Aorta (tissue), 5 donors: ENCODE results near the gene FLYWCH1. TPM values are rescaled to one million over a fixed set of nuclear protein-coding genes. Genes with fewer than 3 reads are reported as not detected.

Experiments used
- ATAC-seq: fragments of 200-7000 bp; cut with Tn5 transposase; one replicate; pipeline ENCODE4 v1.9.1; 2022; ENCODE audit warnings: moderate library complexity; ENCODE audit not compliant: low FRiP score
- DNase-seq, 2 donors: peaks; one replicate each; pipeline ENCODE4 v3.0.0-alpha.2; 2020
- H3K27ac ChIP-seq, 2 donors: one replicate each; pipeline ENCODE4 v1.5.1; 2013; ENCODE audit warnings: low read length in 2 of 2, mild to moderate bottlenecking in 2 of 2, moderate library complexity in 2 of 2, control low read depth in 1 of 2, inconsistent platforms in 1 of 2, low read depth in 1 of 2
- H3K27me3 ChIP-seq, 2 donors: one replicate each; pipeline ENCODE4 v1.6.1; 2013; ENCODE audit warnings: control low read depth in 1 of 2, low read length in 1 of 2, mild to moderate bottlenecking in 1 of 2, moderate library complexity in 1 of 2; ENCODE audit not compliant: insufficient read depth in 2 of 2, control insufficient read depth in 1 of 2
- H3K36me3 ChIP-seq, 2 donors: one replicate each; pipeline ENCODE4 v1.6.1; 2013; ENCODE audit warnings: control low read depth in 1 of 2, low read length in 1 of 2, mild to moderate bottlenecking in 1 of 2; ENCODE audit not compliant: insufficient read depth in 2 of 2, control insufficient read depth in 1 of 2
- H3K4me1 ChIP-seq, 2 donors: one replicate each; pipeline ENCODE4 v1.6.1; 2013; ENCODE audit warnings: low read length in 2 of 2, control low read depth in 1 of 2, mild to moderate bottlenecking in 1 of 2, moderate library complexity in 1 of 2; ENCODE audit not compliant: insufficient read depth in 2 of 2, control insufficient read depth in 1 of 2
- H3K4me3 ChIP-seq, 2 donors: one replicate each; pipeline ENCODE4 v1.5.1; 2013; ENCODE audit warnings: low read length in 2 of 2, control low read depth in 1 of 2, mild to moderate bottlenecking in 1 of 2
- H3K9me3 ChIP-seq: one replicate; pipeline ENCODE4 v1.6.1; 2013; ENCODE audit warnings: mild to moderate bottlenecking, low read length; ENCODE audit not compliant: control insufficient read depth
- WGBS, 2 donors: extraction: QIAGEN DNeasy Blood & Tissue Kit; methylation state at CpG; one replicate each; pipeline ENCODE4 v1.1.7; 2013; 5-methylcytosine and 5-hydroxymethylcytosine counted together
- intact Hi-C, 2 donors: fragments of 100-400 bp; cut with DNase I; formaldehyde crosslinking; loops; one replicate each; pipeline versions ENCODE4 v1.14.2 to v1.15.0; 2022
- polyA plus RNA-seq, 2 donors: library from polyadenylated mRNA; stranded (reverse); fragments of 200-250 nt; gene quantifications; one replicate each; pipeline ENCODE4 v1.2.3, GENCODE V29; 2013
- total RNA-seq, 2 donors: library from RNA; stranded (reverse); fragmentation: NEBNext Ultra II Directional; extraction: Animal tissue kit (Norgen Biotek cat#: 25700); gene quantifications; one replicate each; pipeline ENCODE4 v1.2.1, GENCODE V29; 2021
- donor health status: healthy with polysubstance abuse.
- donor health status: Bipolar disorder and iron deficiency.
- donor health status: DM: no; HTN: no; CAD: no.
- donor health status: DM: no; HTN: no; CAD: no.
- donor health status: DM: yes; HTN: yes; CAD: no.

The FLYWCH1 gene
- total and polyA plus RNA-seq, 4 donors: 24.2 to 103 (median 56.5) TPM

- DNase-seq: peak; percentile 94 to 98
- peak; percentile 95 for ATAC-seq
Measured at GRCh38 chr16:2980227-2981176, 68.8 kb downstream of the FLYWCH1 start, which contains the start of gene PKMYT1. Gene PKMYT1 (minus strand): TSS chr16:2980446. CDS start chr16:2979657, 789 bp downstream.

DNA sequence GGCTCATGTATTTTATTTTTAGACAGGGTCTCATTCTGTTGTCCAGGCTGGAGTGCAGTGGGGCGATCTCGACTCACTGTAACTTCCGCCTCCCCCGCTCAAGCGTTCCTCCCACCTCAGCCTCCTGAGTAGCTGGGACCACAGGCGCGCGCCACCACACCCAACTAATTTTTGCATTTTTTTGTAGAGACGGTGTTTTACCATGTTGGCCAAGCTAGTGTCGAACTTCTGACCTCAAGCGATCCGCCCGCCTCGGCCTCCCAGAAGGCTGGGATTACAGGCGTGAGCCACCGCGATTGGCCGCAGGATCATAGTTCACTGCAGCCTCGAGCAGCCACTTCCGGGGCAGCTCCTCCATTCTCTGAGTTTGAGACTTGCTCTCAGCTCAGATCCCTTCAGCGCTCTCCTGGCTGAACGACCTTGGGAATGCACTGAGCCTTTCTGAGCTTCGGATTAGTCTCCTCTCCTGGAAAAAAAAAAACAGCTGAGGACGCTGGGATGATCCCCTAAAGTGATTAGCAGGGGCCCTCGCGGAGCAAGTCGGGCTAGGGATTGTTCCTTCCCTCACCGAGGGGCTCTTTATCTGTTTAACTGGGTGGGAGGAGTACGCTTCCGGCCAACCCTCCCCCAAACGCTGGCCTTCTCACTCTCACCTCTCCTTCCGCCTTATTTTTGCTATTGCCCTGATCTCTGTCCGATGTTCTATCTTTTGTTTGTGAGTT lies 69.6 kb downstream of the FLYWCH1 start:
- intact Hi-C loops: no loop called here
- Histone ChIP-seq H3K27ac (no peak overlapping the region), H3K4me3 (no peak overlapping the region), H3K9me3 (no peaks in the 10 kb centered on the region), H3K27me3 (no peaks in the 10 kb centered on the region), H3K4me1 (no peaks in the 10 kb centered on the region), H3K36me3 (no peaks in the 10 kb centered on the region)
- 53 to 55% methylated on average over 33 of the region's 33 CpGs for WGBS, 2 donors
- no peak for ATAC-seq
- DNase-seq: peak in 1 of 2 donors; percentile 50

More at GRCh38 chr16:2980227-2981176, 68.8 kb downstream of the FLYWCH1 start, which contains the start of gene PKMYT1:
- no peaks in the 10 kb centered on the region for H3K27me3 ChIP-seq
- 5 to 10% methylated on average over 51 to 91 of the region's 91 CpGs for WGBS, 2 donors
- H3K9me3 ChIP-seq: no peaks in the 10 kb centered on the region
- H3K4me3 ChIP-seq: peak within 1 kb of the TSS; percentile 34 to 42
- intact Hi-C loops: no loop called here
- H3K27ac ChIP-seq: peak within 1 kb of the TSS in 1 of 2 donors; percentile 34
- H3K4me1 ChIP-seq: no peaks in the 10 kb centered on the region
- no peaks in the 10 kb centered on the region for H3K36me3 ChIP-seq

- intact Hi-C loops: no loop called here
- H3K27ac ChIP-seq: no peak overlapping the region
- no peaks in the 10 kb centered on the region for H3K4me1 ChIP-seq
Measured at GRCh38 chr16:2981899-2982250, 70.1 kb downstream of the FLYWCH1 start.

DNA sequence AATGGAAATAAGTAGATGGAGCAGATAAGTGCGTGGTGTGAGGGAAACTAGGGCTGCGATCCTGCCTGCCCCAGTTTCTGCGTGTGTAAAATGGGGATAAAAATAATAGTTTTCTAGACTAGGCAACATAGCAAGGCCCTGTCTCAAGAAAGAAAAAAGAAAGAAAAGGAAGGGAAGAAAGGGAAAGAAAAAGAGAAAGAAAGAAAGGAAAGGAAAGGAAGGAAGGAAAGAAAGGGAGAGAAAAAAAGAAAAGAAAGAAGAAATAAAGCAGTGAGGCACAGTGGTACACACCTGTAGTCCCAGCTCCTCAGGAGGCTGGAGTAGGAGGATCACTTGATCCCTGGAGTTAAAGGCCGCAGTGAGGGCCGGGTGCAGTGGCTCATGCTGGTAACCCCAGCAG lies 70.7 kb downstream of the FLYWCH1 start:
- Histone ChIP-seq H3K4me1 (no peaks in the 10 kb centered on the region), H3K9me3 (no peaks in the 10 kb centered on the region), H3K27ac (no peak overlapping the region), H3K4me3 (no peak overlapping the region), H3K36me3 (no peaks in the 10 kb centered on the region), H3K27me3 (no peaks in the 10 kb centered on the region)
- WGBS, 2 donors: 89 to 91% methylated on average over 5 of the region's 5 CpGs
- DNase-seq (no peak), ATAC-seq (no peak)
- intact Hi-C loops: no loop called here

More at GRCh38 chr16:2981899-2982250, 70.1 kb downstream of the FLYWCH1 start:
- ATAC-seq: no peak
- H3K9me3 ChIP-seq: no peaks in the 10 kb centered on the region
- WGBS, 2 donors: 74 to 75% methylated on average over 4 of the region's 4 CpGs
- H3K4me3 ChIP-seq: no peak overlapping the region
- H3K27me3 ChIP-seq: no peaks in the 10 kb centered on the region
- no peaks in the 10 kb centered on the region for H3K36me3 ChIP-seq
- DNase-seq: no peak

- Histone ChIP-seq H3K9me3 (no peaks in the 10 kb centered on the region), H3K27ac (no peak overlapping the region)
Measured at GRCh38 chr16:2983706-2984136, 72.0 kb downstream of the FLYWCH1 start.

GRCh38 chr16:2985462-2985861 lies 73.7 kb downstream of the FLYWCH1 start:
- H3K9me3 ChIP-seq: no peaks in the 10 kb centered on the region
- H3K4me1 ChIP-seq: no peaks in the 10 kb centered on the region
- ATAC-seq (no peak), DNase-seq (no peak)
- WGBS, 2 donors: 27 to 31% methylated on average over 9 of the region's 9 CpGs
- no peak overlapping the region for H3K27ac ChIP-seq
- intact Hi-C loops: no loop called here
- H3K4me3 ChIP-seq: no peak overlapping the region
- no peaks in the 10 kb centered on the region for H3K27me3 ChIP-seq
- H3K36me3 ChIP-seq: no peaks in the 10 kb centered on the region

More at GRCh38 chr16:2983706-2984136, 72.0 kb downstream of the FLYWCH1 start:
- no peaks in the 10 kb centered on the region for H3K27me3 ChIP-seq
- WGBS, 2 donors: 9 to 10% methylated on average over 42 of the region's 42 CpGs
- H3K4me1 ChIP-seq: no peaks in the 10 kb centered on the region
- no peaks in the 10 kb centered on the region for H3K36me3 ChIP-seq
- H3K4me3 ChIP-seq: no peak overlapping the region
- ATAC-seq: peak; percentile 73
- intact Hi-C loops: no loop called here
- DNase-seq: peak; percentile 86 to 95

DNA sequence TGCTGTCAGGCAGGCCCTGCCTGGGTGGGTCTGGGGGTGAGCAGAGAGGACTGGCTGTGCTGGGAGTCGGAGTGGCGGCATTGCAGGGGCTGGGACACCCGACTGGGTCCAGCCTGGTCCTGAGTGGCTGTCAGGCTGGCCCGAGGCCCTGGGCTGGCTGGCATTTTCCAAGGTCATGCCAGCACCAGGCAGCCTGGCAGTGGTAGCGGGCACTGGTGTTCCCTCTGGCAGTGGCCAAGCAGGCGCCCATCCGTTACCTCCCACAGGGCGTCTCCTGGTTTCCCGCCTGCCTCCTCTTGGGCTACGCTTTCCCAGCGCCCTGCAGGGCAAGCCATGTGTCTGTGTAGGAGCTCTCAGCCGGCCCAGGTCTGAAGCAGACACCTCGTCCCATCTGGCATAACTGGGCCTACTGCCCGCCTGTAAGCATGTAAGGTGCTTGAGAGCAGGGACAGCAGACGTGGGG lies 74.2 kb downstream of the FLYWCH1 start:
- no peak for ATAC-seq
- no peaks in the 10 kb centered on the region for H3K9me3 ChIP-seq

DNA sequence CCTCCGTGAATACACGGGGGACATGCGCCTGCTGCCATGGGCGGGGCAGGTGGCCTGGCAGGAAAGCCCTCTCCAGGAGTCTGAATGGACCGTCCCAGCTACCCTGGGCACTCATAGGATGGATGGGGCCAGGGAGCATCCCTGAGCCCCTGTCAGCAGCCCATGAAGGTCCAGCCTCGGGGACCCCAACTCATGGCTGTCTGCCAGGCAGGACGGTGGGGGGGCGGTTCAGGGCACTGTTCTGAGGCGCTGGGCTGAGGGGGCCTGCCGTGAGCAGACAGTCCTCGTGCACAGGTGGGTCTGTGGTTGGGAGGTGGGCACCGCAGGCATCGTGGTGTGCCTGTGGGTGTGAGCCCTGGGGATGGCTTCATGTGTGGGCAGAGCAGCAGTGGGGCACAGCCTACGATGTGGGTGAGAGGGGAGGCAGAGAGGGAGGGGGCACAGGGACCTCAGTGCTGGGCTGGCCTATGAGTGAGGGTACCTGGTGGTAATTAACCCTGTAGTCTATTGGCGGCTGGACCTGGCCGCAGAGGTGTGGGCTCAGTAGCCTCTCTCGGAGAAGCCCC lies 75.0 kb downstream of the FLYWCH1 start:
- WGBS, 2 donors: 82 to 85% methylated on average over 17 of the region's 17 CpGs
- no peak for ATAC-seq
- DNase-seq: no peak
- H3K36me3 ChIP-seq: no peaks in the 10 kb centered on the region
- H3K27ac ChIP-seq: no peak overlapping the region
- no peaks in the 10 kb centered on the region for H3K27me3 ChIP-seq
- no peak overlapping the region for H3K4me3 ChIP-seq
- H3K4me1 ChIP-seq: no peaks in the 10 kb centered on the region
- intact Hi-C loops: no loop called here
- H3K9me3 ChIP-seq: no peaks in the 10 kb centered on the region

More for the DNA sequence above, 74.2 kb downstream of the FLYWCH1 start:
- DNase-seq: no peak
- Histone ChIP-seq H3K27ac (no peak overlapping the region), H3K27me3 (no peaks in the 10 kb centered on the region), H3K4me3 (no peak overlapping the region), H3K4me1 (no peaks in the 10 kb centered on the region), H3K36me3 (no peaks in the 10 kb centered on the region)
- intact Hi-C loops: no loop called here
- WGBS, 2 donors: 29 to 33% methylated on average over 15 of the region's 15 CpGs
